K562 (cell line): ENCODE results near the gene AHCYL2. TPM values are rescaled to one million over a fixed set of nuclear protein-coding genes. Genes with fewer than 3 reads are reported as not detected.
A peak's percentile ranks its signal among the peaks of the same experiment; 100 is the strongest.

Experiments used
- CHD1 ChIP-seq: fragments of 200-600 bp; sonication (generic); IDR thresholded peaks from one replicate; pipeline ENCODE4 v1.6.1; 2012; ENCODE audit warnings: mild to moderate bottlenecking, moderate library complexity, low read length, inconsistent platforms
- CTCF ChIP-seq, 3 experiments: IDR thresholded peaks in 2 of 3; conservative IDR thresholded peaks in 1 of 3; 2 replicates each; pipeline ENCODE4 v1.5.1; 2011 to 2012; ENCODE audit warnings: low read length in 3 of 3, mild to moderate bottlenecking in 3 of 3, control low read depth in 2 of 3, improper control_type of control experiment in 1 of 3, inconsistent platforms in 1 of 3, low read depth in 1 of 3, mixed read lengths in 1 of 3, moderate library complexity in 1 of 3; ENCODE audit not compliant: insufficient read depth in 2 of 3
- EHMT2 ChIP-seq: fragments of 450-650 bp; IDR thresholded peaks from 2 replicates; pipeline ENCODE4 v1.6.1; 2018; ENCODE audit warnings: antibody characterized with exemption
- ELF4 ChIP-seq: fragments of 450-650 bp; formaldehyde crosslinking; IDR thresholded peaks from 2 replicates; pipeline ENCODE4 v1.4.0; 2022; ENCODE audit warnings: missing genetic modification characterization
- FIP1L1 ChIP-seq: fragments of 200-400 bp; formaldehyde crosslinking; IDR thresholded peaks from 2 replicates; pipeline ENCODE4 v1.6.1; 2018; ENCODE audit warnings: mild to moderate bottlenecking, low read depth, low read length; ENCODE audit not compliant: poor library complexity, severe bottlenecking
- FOSL1 ChIP-seq: fragments of 200-800 bp; sonication (Bioruptor generic); conservative IDR thresholded peaks from 2 replicates; pipeline ENCODE4 v1.6.1; 2016; ENCODE audit warnings: missing genetic modification characterization, missing compliant biosample characterization
- FOXP1 ChIP-seq: sonication (generic); formaldehyde crosslinking; IDR thresholded peaks from 2 replicates; pipeline ENCODE4 v1.8.0; 2022; ENCODE audit warnings: mild to moderate bottlenecking, missing genetic modification reagents
- JUNB ChIP-seq: fragments of 450-650 bp; formaldehyde crosslinking; conservative IDR thresholded peaks from 2 replicates; pipeline ENCODE4 v1.4.0; 2020; ENCODE audit warnings: mild to moderate bottlenecking
- L3MBTL2 ChIP-seq: fragments of 450-650 bp; IDR thresholded peaks from 2 replicates; pipeline ENCODE4 v1.6.1; 2016; ENCODE audit warnings: mild to moderate bottlenecking, moderate library complexity
- MIER1 ChIP-seq: fragments of 450-650 bp; IDR thresholded peaks from 2 replicates; pipeline ENCODE4 v1.6.1; 2016; ENCODE audit warnings: antibody characterized with exemption, mild to moderate bottlenecking, low read depth
- NFYB ChIP-seq: IDR thresholded peaks from 2 replicates; pipeline ENCODE4 v1.6.1; 2011; ENCODE audit warnings: mild to moderate bottlenecking, moderate library complexity; ENCODE audit not compliant: insufficient read length; ENCODE audit errors: extremely low read depth
- PHF20 ChIP-seq: fragments of 450-650 bp; IDR thresholded peaks from 2 replicates; pipeline ENCODE4 v1.6.1; 2018; ENCODE audit not compliant: partially characterized antibody
- SREBF2 ChIP-seq: sonication (generic); formaldehyde crosslinking; IDR thresholded peaks from 2 replicates; pipeline ENCODE4 v1.4.0; 2020; ENCODE audit warnings: mild to moderate bottlenecking, missing genetic modification reagents
- SUPT5H ChIP-seq: fragments of 450-650 bp; IDR thresholded peaks from 2 replicates; pipeline ENCODE4 v1.6.1; 2016
- TAF1 ChIP-seq: IDR thresholded peaks from 2 replicates; pipeline ENCODE4 v1.6.1; 2011; ENCODE audit warnings: mild to moderate bottlenecking, low read length, moderate library complexity; ENCODE audit not compliant: insufficient read depth, control insufficient read depth, severe bottlenecking; ENCODE audit errors: extremely low read depth
- TCF3 ChIP-seq: sonication (generic); formaldehyde crosslinking; IDR thresholded peaks from 2 replicates; pipeline ENCODE4 v1.4.0; 2020; ENCODE audit warnings: mild to moderate bottlenecking, missing genetic modification reagents
- ZFP30 ChIP-seq: fragments of 250-450 bp; sonication (Bioruptor Pico); IDR thresholded peaks from 2 replicates; pipeline ENCODE4 v1.8.0; 2022; ENCODE audit warnings: moderate library complexity, mild to moderate bottlenecking, inconsistent platforms, borderline replicate concordance
- ZMIZ1 ChIP-seq, 2 experiments: fragments of 150-350 bp in 1 of 2; IDR thresholded peaks; 2 replicates each; pipeline ENCODE4 v1.6.1; 2012 to 2016; ENCODE audit warnings: low read depth in 2 of 2, low read length in 2 of 2, mild to moderate bottlenecking in 1 of 2, moderate library complexity in 1 of 2
- ZNF124 ChIP-seq: sonication (generic); formaldehyde crosslinking; IDR thresholded peaks from 2 replicates; pipeline ENCODE4 v1.8.1; 2022; ENCODE audit warnings: missing genetic modification reagents
- ZNF217 ChIP-seq: sonication (generic); formaldehyde crosslinking; IDR thresholded peaks from 2 replicates; pipeline ENCODE4 v1.8.0; 2022; ENCODE audit warnings: mild to moderate bottlenecking, missing genetic modification reagents
- ZNF639 ChIP-seq, 2 experiments: fragments of 200-800 bp in 1 of 2; sonication (Bioruptor generic) in 1 of 2; sonication (generic) in 1 of 2; formaldehyde crosslinking in 1 of 2; IDR thresholded peaks in 1 of 2; conservative IDR thresholded peaks in 1 of 2; 2 replicates each; pipeline versions ENCODE4 v1.5.0 to v1.6.1; 2016 to 2020; ENCODE audit warnings: missing compliant biosample characterization in 1 of 2, missing genetic modification characterization in 1 of 2, missing genetic modification reagents in 1 of 2
- ZNF644 ChIP-seq: fragments of 200-800 bp; sonication (Bioruptor generic); IDR thresholded peaks from 2 replicates; pipeline ENCODE4 v1.6.1; 2016; ENCODE audit warnings: low read depth, missing genetic modification characterization, missing compliant biosample characterization
- ZSCAN29 ChIP-seq: fragments of 450-650 bp; IDR thresholded peaks from 2 replicates; pipeline ENCODE4 v1.6.1; 2017
- polyA plus RNA-seq, 8 experiments: library from polyadenylated mRNA; depleted of rRNA in 4 of 8; stranded (reverse) in 5 of 8; unstranded in 3 of 8; fragments of >200 nt; fragmentation: Nextera tagmentation in 2 of 8; fragmentation: Illumina TruSeq in 1 of 8; extraction: Ambion mirVana in 2 of 8; extraction: Trizol in 1 of 8; gene quantifications; 2 replicates each; pipeline versions ENCODE4 v1.2.1 to v1.2.3, GENCODE V29; 2011 to 2014; ENCODE audit warnings: inconsistent platforms in 1 of 8, missing spikeins in 1 of 8
- total RNA-seq, 7 experiments: library from RNA; depleted of rRNA in 6 of 7; stranded (reverse); fragments of >200 nt in 6 of 7; fragmentation: Illumina TruSeq in 2 of 7; extraction: Trizol in 2 of 7; gene quantifications; 2 replicates each; pipeline versions ENCODE4 v1.2.1 to v1.2.3, GENCODE V29; 2011 to 2021; ENCODE audit warnings: low replicate concordance in 1 of 7

The AHCYL2 gene
- total and polyA plus RNA-seq, 9 of the 15 experiments (the other 6 are each of a cell fraction or from before 2014, with no cell fraction given): 0.93 to 10.5 (median 5.2) TPM

- no peak for TF ChIP-seq ELF4 (CRISPR knock-in tag)
- no peak for TF ChIP-seq MIER1
- no peak for TF ChIP-seq JUNB (CRISPR knock-in tag)
- TF ChIP-seq FOSL1 (tag): no peak
- no peak for TF ChIP-seq SUPT5H
- peak; percentile 94 for TF ChIP-seq FIP1L1
- TF ChIP-seq EHMT2: no peak
- no peak; a peak in 1 of 4 replicates for TF ChIP-seq ZNF639 (CRISPR knock-in tag; conservative IDR thresholded peaks at IDR 0.05 in 1 of 2, IDR thresholded peaks at IDR 0.05 in 1 of 2)
- no peak for TF ChIP-seq SREBF2 (CRISPR knock-in tag)
- peak; percentile 1 for TF ChIP-seq PHF20
- no peak for TF ChIP-seq ZSCAN29
- no peak for TF ChIP-seq ZFP30
- no peak for TF ChIP-seq TAF1
- no peak for TF ChIP-seq ZNF217 (CRISPR knock-in tag)
- TF ChIP-seq CHD1: peak; percentile 62
- TF ChIP-seq ZNF644 (tag): no peak
- no peak for TF ChIP-seq ZMIZ1 (IDR thresholded peaks at IDR 0.05; ENCODE audit: low read depth in 2 of 2, low read length in 2 of 2)
- TF ChIP-seq TCF3 (CRISPR knock-in tag): peak; percentile 17
- no peak for TF ChIP-seq CTCF (IDR thresholded peaks at IDR 0.05 in 2 of 3, conservative IDR thresholded peaks at IDR 0.05 in 1 of 3; ENCODE audit: insufficient read depth in 2 of 3, low read depth in 1 of 3, low read length in 3 of 3)
- TF ChIP-seq L3MBTL2: no peak
- no peak for TF ChIP-seq NFYB
- TF ChIP-seq FOXP1: peak; percentile 85
- TF ChIP-seq ZNF124 (CRISPR knock-in tag): no peak
Observed at GRCh38 chr7:129434675-129435318, 210.0 kb downstream of the AHCYL2 start (continued).
